VCaP (cell line): ENCODE data around the gene GPR146.
"Not testable (repeated sequence)": the region's sequence is repeated elsewhere in the genome, so short reads cannot be mapped to it uniquely, and the experiment has no call there.

Source experiments
- H3K27ac ChIP-seq: fragments of 450-650 bp; 2 replicates; pipeline ENCODE4 v1.5.1; 2017
- CTCF ChIP-seq: fragments of 450-650 bp; conservative IDR thresholded peaks from 2 replicates; pipeline ENCODE4 v1.5.1; 2017; ENCODE audit warnings: mild to moderate bottlenecking, moderate library complexity

GPR146 gene

GRCh38 chr7:999941-1000935, 44.1 kb upstream of the GPR146 start:
- TF ChIP-seq CTCF: no peak
- H3K27ac ChIP-seq: no peak overlapping the region

- H3K27ac ChIP-seq: not testable (repeated sequence)
Measured at GRCh38 chr7:1001069-1001770, 43.1 kb upstream of the GPR146 start.

GRCh38 chr7:1002026-1002425, 42.3 kb upstream of the GPR146 start:
- H3K27ac ChIP-seq: not testable (repeated sequence)

- not testable (repeated sequence) for H3K27ac ChIP-seq
Measured at GRCh38 chr7:1002445-1002844, 41.9 kb upstream of the GPR146 start.

- H3K27ac ChIP-seq: no peak overlapping the region
- no peak for TF ChIP-seq CTCF
Measured at GRCh38 chr7:1004018-1004852, 40.1 kb upstream of the GPR146 start.

- H3K27ac ChIP-seq: no peak overlapping the region
- no peak for TF ChIP-seq CTCF
Measured at GRCh38 chr7:1005303-1005702, 39.0 kb upstream of the GPR146 start.

GRCh38 chr7:1007901-1008300, 36.4 kb upstream of the GPR146 start:
- no peak for TF ChIP-seq CTCF
- H3K27ac ChIP-seq: no peak overlapping the region

GRCh38 chr7:1008733-1009363, 35.5 kb upstream of the GPR146 start:
- no peak for TF ChIP-seq CTCF
- no peak overlapping the region for H3K27ac ChIP-seq
